ENCODE results near the gene SYTL2. TPM values are rescaled to one million over a fixed set of nuclear protein-coding genes. Genes with fewer than 3 reads are reported as not detected.

The SYTL2 gene
- total RNA-seq, 3 donors from 2014 or later (not counting 1 experiment from before 2014, with no cell fraction given): 116 to 237 (median 143) TPM

DNA sequence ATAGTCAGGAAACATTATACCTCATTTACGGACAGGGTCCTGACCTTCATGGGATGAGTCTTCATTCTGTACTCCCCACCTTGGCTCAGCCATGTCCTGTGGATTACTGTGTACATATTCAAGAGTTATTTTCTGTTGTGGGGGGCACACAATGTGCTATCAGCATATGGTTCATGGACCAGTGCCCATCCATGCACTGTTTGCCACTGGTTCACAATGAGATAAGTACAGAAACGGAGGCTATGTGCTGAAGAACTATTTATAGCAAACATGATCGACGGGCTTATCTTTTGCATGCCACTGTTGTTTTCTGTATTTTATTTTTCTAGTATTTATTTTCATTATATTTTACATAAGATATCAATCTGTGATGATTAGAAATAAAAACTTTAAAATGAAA, 68.6 kb downstream of the SYTL2 start:
- Histone ChIP-seq H3K9me3 (ENCODE audit: control insufficient read depth, insufficient read depth, low read length) (no peaks in the 10 kb centered on the region), H3K27ac (ENCODE audit: low read length) (no peak overlapping the region), H3K4me1 (ENCODE audit: control insufficient read depth, insufficient read depth, low read length) (peaks cover 27% of the 10 kb centered on the region), H3K36me3 (ENCODE audit: control insufficient read depth, insufficient read depth, low read length) (peaks cover 4% of the 10 kb centered on the region), H3K4me3 (ENCODE audit: low read length) (no peak overlapping the region), H3K27me3 (ENCODE audit: control insufficient read depth, insufficient read depth, low read length) (no peaks in the 10 kb centered on the region)
- ATAC-seq: no peak
- intact Hi-C loops (cut with micrococcal nuclease): no loop called here
- H3K4me1 Mint-ChIP-seq: peaks cover 67 to 84% of the 10 kb centered on the region in 2 donors
- WGBS (ENCODE audit: insufficient coverage): 100% methylated on average over 1 of the region's 4 CpGs
- H3K36me3 Mint-ChIP-seq: no peaks in the 10 kb centered on the region
- TF ChIP-seq CTCF (IDR thresholded peaks at IDR 0.05): no peak
- no peak overlapping the region for H3K4me3 Mint-ChIP-seq
- H3K27ac Mint-ChIP-seq: peak overlapping the region; percentile 83 to 89
- no peak for DNase-seq
- no peaks in the 10 kb centered on the region for H3K9me3 Mint-ChIP-seq
- H3K27me3 Mint-ChIP-seq (ENCODE audit: low read depth in 2 of 2): no peaks in the 10 kb centered on the region

- Histone ChIP-seq H3K9me3 (ENCODE audit: control insufficient read depth, insufficient read depth, low read length) (no peaks in the 10 kb centered on the region), H3K4me1 (ENCODE audit: control insufficient read depth, insufficient read depth, low read length) (peaks cover 17% of the 10 kb centered on the region), H3K4me3 (ENCODE audit: low read length) (no peak overlapping the region), H3K36me3 (ENCODE audit: control insufficient read depth, insufficient read depth, low read length) (peaks cover 8% of the 10 kb centered on the region), H3K27ac (ENCODE audit: low read length) (peak overlapping the region; percentile 22), H3K27me3 (ENCODE audit: control insufficient read depth, insufficient read depth, low read length) (no peaks in the 10 kb centered on the region)
- Mint-ChIP-seq H3K36me3 (no peaks in the 10 kb centered on the region), H3K4me1 (peaks cover 54 to 82% of the 10 kb centered on the region in 2 donors), H3K27me3 (ENCODE audit: low read depth in 2 of 2) (no peaks in the 10 kb centered on the region), H3K9me3 (no peaks in the 10 kb centered on the region), H3K4me3 (peak overlapping the region; percentile 13), H3K27ac (peak overlapping the region; percentile 66 to 84)
- no peak for DNase-seq
- ATAC-seq: peak; percentile 60 to 75 (median 71)
- 48% methylated on average over 3 of the region's 4 CpGs for WGBS (ENCODE audit: insufficient coverage)
- intact Hi-C loops (cut with micrococcal nuclease): no loop called here
- no peak for TF ChIP-seq CTCF (IDR thresholded peaks at IDR 0.05)
These were observed 70.2 kb downstream of the SYTL2 start for GRCh38 chr11:85740481-85741400.

- Histone ChIP-seq H3K9me3 (ENCODE audit: control insufficient read depth, insufficient read depth, low read length) (no peaks in the 10 kb centered on the region), H3K4me3 (ENCODE audit: low read length) (no peak overlapping the region), H3K36me3 (ENCODE audit: control insufficient read depth, insufficient read depth, low read length) (peaks cover 25% of the 10 kb centered on the region), H3K27ac (ENCODE audit: low read length) (peak overlapping the region; percentile 61), H3K27me3 (ENCODE audit: control insufficient read depth, insufficient read depth, low read length) (no peaks in the 10 kb centered on the region), H3K4me1 (ENCODE audit: control insufficient read depth, insufficient read depth, low read length) (peaks cover 11% of the 10 kb centered on the region)
- Mint-ChIP-seq H3K27ac (peak overlapping the region; percentile 80 to 84), H3K9me3 (no peaks in the 10 kb centered on the region), H3K27me3 (ENCODE audit: low read depth in 2 of 2) (no peaks in the 10 kb centered on the region), H3K36me3 (peaks cover 13% of the 10 kb centered on the region), H3K4me3 (peak overlapping the region; percentile 43), H3K4me1 (peaks cover 41 to 56% of the 10 kb centered on the region in 2 donors)
- DNase-seq (peak in 1 of 2 donors; percentile 36), ATAC-seq (peak in 2 of 3 donors; percentile 59 to 62)
- intact Hi-C loops (cut with micrococcal nuclease): no loop called here
- TF ChIP-seq CTCF (IDR thresholded peaks at IDR 0.05): no peak
- 5% methylated on average over 2 of the region's 2 CpGs for WGBS (ENCODE audit: insufficient coverage)
These were observed 73.2 kb downstream of the SYTL2 start for GRCh38 chr11:85737738-85738137.
